Fibroblast of villous mesenchyme (primary cell): ENCODE data around the gene ST6GALNAC3. TPM values are rescaled to one million over a fixed set of nuclear protein-coding genes. Genes with fewer than 3 reads are reported as not detected.

Experiments
- DNase-seq: peaks from one replicate; pipeline ENCODE4 v3.0.0-alpha.2; 2010; ENCODE audit warnings: low read depth
- H3K4me3 ChIP-seq: 2 replicates; pipeline ENCODE4 v1.5.1; 2011; ENCODE audit warnings: low read depth, mild to moderate bottlenecking, low read length
- total RNA-seq: library from RNA; depleted of rRNA; stranded (reverse); fragments of >200 nt; gene quantifications from 2 replicates; pipeline ENCODE4 v1.2.3, GENCODE V29; 2012
- TF ChIP-seq, protein P1 (sequence below): IDR thresholded peaks from 2 replicates; pipeline ENCODE4 v1.5.1; 2012; ENCODE audit warnings: low read depth, mild to moderate bottlenecking, low read length; ENCODE audit not compliant: insufficient read depth

Gene ST6GALNAC3
- total RNA-seq, 1 donor = 1.3 TPM

DNA sequence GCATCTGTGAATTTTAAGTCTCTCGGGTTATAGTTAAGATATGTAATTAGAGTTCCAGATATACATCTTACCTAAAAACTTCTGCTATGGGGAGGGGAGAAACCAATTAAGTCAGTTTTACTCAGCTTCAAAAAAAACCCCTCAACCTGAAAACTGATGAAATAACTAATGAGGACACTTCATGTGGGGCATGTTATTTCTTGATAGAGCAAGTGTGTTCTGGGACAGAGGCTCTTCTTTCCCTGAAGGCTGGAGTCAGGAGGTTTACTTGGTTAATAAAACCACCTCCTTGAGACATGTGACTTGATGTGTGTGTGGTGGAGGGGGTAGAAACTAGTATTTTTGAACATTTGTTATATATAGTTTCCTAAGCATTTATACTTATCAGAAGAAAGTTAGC is 479.7 kb downstream of the ST6GALNAC3 start:
- TF ChIP-seq, protein P1, sequence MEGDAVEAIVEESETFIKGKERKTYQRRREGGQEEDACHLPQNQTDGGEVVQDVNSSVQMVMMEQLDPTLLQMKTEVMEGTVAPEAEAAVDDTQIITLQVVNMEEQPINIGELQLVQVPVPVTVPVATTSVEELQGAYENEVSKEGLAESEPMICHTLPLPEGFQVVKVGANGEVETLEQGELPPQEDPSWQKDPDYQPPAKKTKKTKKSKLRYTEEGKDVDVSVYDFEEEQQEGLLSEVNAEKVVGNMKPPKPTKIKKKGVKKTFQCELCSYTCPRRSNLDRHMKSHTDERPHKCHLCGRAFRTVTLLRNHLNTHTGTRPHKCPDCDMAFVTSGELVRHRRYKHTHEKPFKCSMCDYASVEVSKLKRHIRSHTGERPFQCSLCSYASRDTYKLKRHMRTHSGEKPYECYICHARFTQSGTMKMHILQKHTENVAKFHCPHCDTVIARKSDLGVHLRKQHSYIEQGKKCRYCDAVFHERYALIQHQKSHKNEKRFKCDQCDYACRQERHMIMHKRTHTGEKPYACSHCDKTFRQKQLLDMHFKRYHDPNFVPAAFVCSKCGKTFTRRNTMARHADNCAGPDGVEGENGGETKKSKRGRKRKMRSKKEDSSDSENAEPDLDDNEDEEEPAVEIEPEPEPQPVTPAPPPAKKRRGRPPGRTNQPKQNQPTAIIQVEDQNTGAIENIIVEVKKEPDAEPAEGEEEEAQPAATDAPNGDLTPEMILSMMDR = no peak
- no peak overlapping the region for H3K4me3 ChIP-seq
- no peak for DNase-seq

DNA sequence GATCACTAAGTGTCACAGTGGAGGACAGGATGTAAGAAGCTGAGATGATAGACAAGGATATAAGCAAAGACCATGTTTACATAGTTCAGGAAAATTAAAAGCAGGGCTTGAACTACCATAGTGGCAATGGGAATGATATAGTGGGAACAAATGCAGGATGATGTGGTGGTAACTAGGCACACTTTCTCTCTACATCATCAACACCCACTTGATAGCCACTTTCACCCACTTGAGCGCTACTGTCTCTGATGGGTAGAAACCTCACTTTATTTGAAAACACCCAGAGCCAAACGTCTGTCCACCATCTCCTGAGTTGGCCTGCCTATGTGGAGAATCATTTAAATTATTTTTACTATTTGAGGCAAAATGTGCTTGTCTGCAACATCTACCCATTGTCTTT is 487.7 kb downstream of the ST6GALNAC3 start:
- H3K4me3 ChIP-seq = no peak overlapping the region
- no peak for DNase-seq
- TF ChIP-seq, protein P1 = no peak

- no peak for DNase-seq
- TF ChIP-seq, protein P1 = no peak
- H3K4me3 ChIP-seq = no peak overlapping the region
Measured at GRCh38 chr1:76568573-76569238, 494.2 kb downstream of the ST6GALNAC3 start.

- TF ChIP-seq, protein P1 = no peak
- H3K4me3 ChIP-seq = no peak overlapping the region
- DNase-seq = no peak
Measured at GRCh38 chr1:76571248-76571647, 496.7 kb downstream of the ST6GALNAC3 start.

DNA sequence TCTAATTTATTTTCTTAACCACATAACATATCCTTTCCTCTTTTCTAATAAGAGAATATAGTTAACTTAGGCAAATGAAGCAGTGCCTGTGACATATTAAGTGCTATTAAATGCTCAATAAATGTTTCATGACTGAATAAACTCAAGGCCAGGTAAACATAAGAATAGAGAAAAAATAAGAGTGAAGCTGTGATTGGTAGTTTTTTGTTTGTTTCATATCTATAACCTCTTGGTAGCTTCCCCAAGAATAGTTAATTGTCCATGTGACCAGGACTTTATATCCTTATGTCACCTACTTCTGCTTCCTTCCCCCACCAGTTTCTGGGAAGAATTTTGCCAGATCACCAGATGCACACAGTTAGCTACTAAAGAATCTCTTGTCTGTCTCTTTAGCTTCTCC is 497.7 kb downstream of the ST6GALNAC3 start:
- TF ChIP-seq, protein P1 = no peak
- no peak overlapping the region for H3K4me3 ChIP-seq
- DNase-seq = no peak

DNA sequence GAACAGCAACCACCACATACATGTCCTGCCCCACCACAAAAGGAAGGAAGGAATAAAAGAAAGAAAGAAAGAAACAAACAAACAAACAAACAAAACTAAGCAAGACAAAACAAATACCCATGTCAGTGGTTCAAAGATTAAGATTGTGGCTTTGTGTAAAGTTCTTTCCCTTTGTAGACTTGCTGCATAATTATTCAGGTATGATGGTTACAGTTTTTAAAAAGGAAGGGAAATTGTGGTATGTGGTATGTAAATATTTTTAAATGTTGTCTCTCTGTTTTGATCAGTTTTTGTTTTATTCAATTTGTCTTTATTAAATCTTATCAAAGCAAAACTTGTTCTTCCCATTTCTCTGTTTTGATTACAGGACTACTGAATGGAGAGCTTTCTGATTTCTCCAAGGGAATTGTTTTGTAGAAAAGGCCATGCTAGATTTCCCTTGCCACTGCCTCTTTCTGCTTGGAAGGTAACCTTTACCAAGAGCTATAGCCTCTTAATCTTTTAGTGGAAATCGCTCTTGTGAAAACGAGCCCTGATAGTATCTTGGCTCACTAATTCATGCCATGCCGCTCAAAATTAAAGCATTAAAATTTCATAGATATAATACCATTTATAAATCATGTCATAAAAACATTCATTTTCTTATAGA is 502.5 kb downstream of the ST6GALNAC3 start:
- DNase-seq = no peak
- TF ChIP-seq, protein P1 = no peak
- H3K4me3 ChIP-seq = no peak overlapping the region
